ENCODE data around the gene L1TD1. TPM values are rescaled to one million over a fixed set of nuclear protein-coding genes. Genes with fewer than 3 reads are reported as not detected.
"Not testable (repeated sequence)": the region's sequence is repeated elsewhere in the genome, so short reads cannot be mapped to it uniquely, and the experiment has no call there.

L1TD1 gene
- total RNA-seq, 1 donor from 2014 or later = not detected

- intact Hi-C loops (cut with micrococcal nuclease) = no loop called here
Observed at GRCh38 chr1:62198069-62198780, 3.6 kb downstream of the L1TD1 start.

- intact Hi-C loops (cut with micrococcal nuclease) = no loop called here
Observed at GRCh38 chr1:62198781-62199125, 4.1 kb downstream of the L1TD1 start.

GRCh38 chr1:62207187-62207586 lies 12.5 kb downstream of the L1TD1 start:
- intact Hi-C loops (cut with micrococcal nuclease) = no loop called here

GRCh38 chr1:62208087-62208486 lies 13.4 kb downstream of the L1TD1 start:
- intact Hi-C loops (cut with micrococcal nuclease) = no loop called here

- intact Hi-C loops (cut with micrococcal nuclease) = no loop called here
Observed at GRCh38 chr1:62208970-62209369, 14.3 kb downstream of the L1TD1 start.

GRCh38 chr1:62209931-62210595 lies 15.4 kb downstream of the L1TD1 start:
- intact Hi-C loops (cut with micrococcal nuclease) = no loop called here

GRCh38 chr1:62210960-62211359 lies 16.3 kb downstream of the L1TD1 start:
- intact Hi-C loops (cut with micrococcal nuclease) = no loop called here

GRCh38 chr1:62212411-62212810 lies 17.8 kb downstream of the L1TD1 start:
- intact Hi-C loops (cut with micrococcal nuclease) = no loop called here

GRCh38 chr1:62213075-62213914 lies 18.6 kb downstream of the L1TD1 start:
- intact Hi-C loops (cut with micrococcal nuclease) = no loop called here

- intact Hi-C loops (cut with micrococcal nuclease) = no loop called here
Observed at GRCh38 chr1:62218604-62219003, 24.0 kb downstream of the L1TD1 start.

- intact Hi-C loops (cut with micrococcal nuclease) = not testable (repeated sequence)
Observed at GRCh38 chr1:62220456-62220855, 25.8 kb downstream of the L1TD1 start.

GRCh38 chr1:62221171-62221570 lies 26.5 kb downstream of the L1TD1 start:
- intact Hi-C loops (cut with micrococcal nuclease) = no loop called here

GRCh38 chr1:62222321-62222720 lies 27.7 kb downstream of the L1TD1 start:
- intact Hi-C loops (cut with micrococcal nuclease) = no loop called here

GRCh38 chr1:62224182-62224581 lies 29.5 kb downstream of the L1TD1 start:
- intact Hi-C loops (cut with micrococcal nuclease) = no loop called here

- intact Hi-C loops (cut with micrococcal nuclease) = no loop called here
Observed at GRCh38 chr1:62227496-62227895, 32.8 kb downstream of the L1TD1 start.

- intact Hi-C loops (cut with micrococcal nuclease) = no loop called here
Observed at GRCh38 chr1:62228136-62228882, 33.7 kb downstream of the L1TD1 start.

- intact Hi-C loops (cut with micrococcal nuclease) = no loop called here
Observed at GRCh38 chr1:62228883-62229187, 34.2 kb downstream of the L1TD1 start.

- intact Hi-C loops (cut with micrococcal nuclease) = no loop called here
Observed at GRCh38 chr1:62229468-62229867, 34.8 kb downstream of the L1TD1 start.

GRCh38 chr1:62229932-62230331 lies 35.3 kb downstream of the L1TD1 start:
- intact Hi-C loops (cut with micrococcal nuclease) = no loop called here

- intact Hi-C loops (cut with micrococcal nuclease) = no loop called here
Observed at GRCh38 chr1:62230718-62231117, 36.1 kb downstream of the L1TD1 start.

- intact Hi-C loops (cut with micrococcal nuclease) = no loop called here
Observed at GRCh38 chr1:62232871-62233278, 38.2 kb downstream of the L1TD1 start.
